AML-193 (cell line): ENCODE data around the gene LIMS1.

Experiments
- DNase-seq, 2 experiments: peaks; one replicate each; lab custom pipeline; 2025; lab: John Stamatoyannopoulos, UW

Gene LIMS1

GRCh38 chr2:108615480-108616090, 81.3 kb downstream of the LIMS1 start:
- DNase-seq = no peak

GRCh38 chr2:108616318-108616717, 82.0 kb downstream of the LIMS1 start:
- DNase-seq = no peak

GRCh38 chr2:108616751-108617161, 82.5 kb downstream of the LIMS1 start:
- DNase-seq = no peak

- no peak for DNase-seq
Measured at GRCh38 chr2:108617617-108618016, 83.3 kb downstream of the LIMS1 start.

GRCh38 chr2:108619925-108620620, 85.8 kb downstream of the LIMS1 start:
- DNase-seq = no peak

- no peak for DNase-seq
Measured at GRCh38 chr2:108620656-108621055, 86.4 kb downstream of the LIMS1 start.

GRCh38 chr2:108621087-108621559, 86.9 kb downstream of the LIMS1 start:
- peak in 1 of 2 experiments; percentile 4 for DNase-seq

- DNase-seq = peak; percentile 5 to 24
Measured at GRCh38 chr2:108621687-108622681, 87.7 kb downstream of the LIMS1 start.

GRCh38 chr2:108623616-108624015, 89.3 kb downstream of the LIMS1 start:
- no peak for DNase-seq

- no peak for DNase-seq
Measured at GRCh38 chr2:108625186-108625827, 91.0 kb downstream of the LIMS1 start.

- DNase-seq = no peak
Measured at GRCh38 chr2:108625828-108626195, 91.5 kb downstream of the LIMS1 start.

GRCh38 chr2:108626995-108627394, 92.7 kb downstream of the LIMS1 start:
- DNase-seq = no peak

GRCh38 chr2:108627911-108628567, 93.8 kb downstream of the LIMS1 start:
- DNase-seq = no peak

GRCh38 chr2:108628936-108629335, 94.7 kb downstream of the LIMS1 start:
- DNase-seq = no peak

- no peak for DNase-seq
Measured at GRCh38 chr2:108629417-108629816, 95.1 kb downstream of the LIMS1 start.

- DNase-seq = no peak
Measured at GRCh38 chr2:108630567-108631405, 96.5 kb downstream of the LIMS1 start.

- no peak for DNase-seq
Measured at GRCh38 chr2:108632332-108633160, 98.3 kb downstream of the LIMS1 start.

- no peak for DNase-seq
Measured at GRCh38 chr2:108633409-108633808, 99.1 kb downstream of the LIMS1 start.

GRCh38 chr2:108634011-108634410, 99.7 kb downstream of the LIMS1 start:
- DNase-seq = no peak
